Heart right ventricle (tissue), 16 donors: ENCODE results near the gene TTN. TPM values are rescaled to one million over a fixed set of nuclear protein-coding genes. Genes with fewer than 3 reads are reported as not detected.

ENCODE experiments used
- ATAC-seq, 8 donors: fragments of 200-7000 bp; cut with Tn5 transposase; one replicate each; pipeline ENCODE4 v1.9.1; 2020; ENCODE audit warnings: mild to moderate bottlenecking in 8 of 8, moderate library complexity in 8 of 8, moderate number of reproducible peaks in 1 of 8
- DNase-seq, 2 donors: peaks; one replicate each; pipeline ENCODE4 v3.0.0-alpha.2; 2020
- H3K27ac ChIP-seq, 10 donors: fragments of 200-600 bp; sonication (generic) in 2 of 10; one replicate each; pipeline versions ENCODE4 v1.5.0 to v1.8.0; 2020 to 2022; ENCODE audit warnings: mild to moderate bottlenecking in 3 of 10
- H3K27me3 ChIP-seq, 7 donors: fragments of 200-600 bp; one replicate each; pipeline ENCODE4 v1.8.0; 2021 to 2022; ENCODE audit warnings: mild to moderate bottlenecking in 2 of 7
- H3K36me3 ChIP-seq, 9 donors: fragments of 200-600 bp; sonication (generic) in 1 of 9; one replicate each; pipeline versions ENCODE4 v1.5.0 to v1.8.0; 2020 to 2022; ENCODE audit warnings: mild to moderate bottlenecking in 2 of 9
- H3K4me1 ChIP-seq, 9 donors: fragments of 200-600 bp; sonication (generic) in 1 of 9; one replicate each; pipeline versions ENCODE4 v1.5.0 to v1.8.0; 2020 to 2022; ENCODE audit warnings: mild to moderate bottlenecking in 4 of 9
- H3K4me3 ChIP-seq, 10 donors: fragments of 200-600 bp; sonication (generic) in 2 of 10; one replicate each; pipeline versions ENCODE4 v1.5.0 to v1.8.0; 2020 to 2022; ENCODE audit warnings: mild to moderate bottlenecking in 7 of 10, moderate library complexity in 2 of 10
- H3K9me3 ChIP-seq, 11 donors: fragments of 200-600 bp in 10 of 11; sonication (generic) in 2 of 11; one replicate each; pipeline versions ENCODE4 v1.5.0 to v1.8.0; 2013 to 2022; ENCODE audit warnings: mild to moderate bottlenecking in 2 of 11, control low read depth in 1 of 11, moderate library complexity in 1 of 11
- WGBS, 2 donors: extraction: QIAGEN DNeasy Blood & Tissue Kit; methylation state at CpG; one replicate each; pipeline ENCODE4 v1.1.7; 2013; ENCODE audit warnings: inconsistent platforms in 1 of 2; 5-methylcytosine and 5-hydroxymethylcytosine counted together
- intact Hi-C, 10 donors: fragments of 100-400 bp; cut with DNase I; formaldehyde crosslinking; loops; one replicate each; pipeline versions ENCODE4 v1.11.1 to v1.14.2; 2022
- polyA plus RNA-seq, 2 donors: library from polyadenylated mRNA; stranded (reverse); fragments of 200-250 nt; gene quantifications; one replicate each; pipeline ENCODE4 v1.2.3, GENCODE V29; 2013
- total RNA-seq, 10 donors: library from RNA; stranded (reverse); fragmentation: NEBNext Ultra II Directional in 3 of 10; extraction: Animal tissue kit (Norgen Biotek cat#: 25700) in 3 of 10; gene quantifications; one replicate each; pipeline versions ENCODE4 v1.2.1 to v1.2.4, GENCODE V29; 2021 to 2023
- TF ChIP-seq, protein P1 (sequence below), 9 donors: fragments of 200-600 bp; sonication (generic) in 2 of 9; IDR thresholded peaks; one replicate each; pipeline versions ENCODE4 v1.5.0 to v1.8.0; 2021 to 2022; ENCODE audit warnings: antibody characterized with exemption in 9 of 9, mild to moderate bottlenecking in 5 of 9, moderate library complexity in 1 of 9
- donor health status: Arrhythmogenic right ventricular cardiomyopathy.
- donor health status: ischemic (EF 13 %, LVEDD 7.1; RV severe dilation, severe dysfunction).
- donor health status: healthy with polysubstance abuse.
- donor health status: DM: no; HTN: yes; CAD: no.
- donor health status: DM: no; HTN: no; CAD: no.
- donor health status: ischemic (EF 25% LVEDD 6.9; RV normal size, moderate dysfunction).
- donor health status: ischemic (EF 25% LVEDD 5.7; RV mildly dilated, moderate dysfunction).
- donor health status: healthy.
- donor health status: DM: yes; HTN: yes; CAD: no.
- donor health status: Ischemic cardiomyopathy.
- donor health status: ischemic (EF 35%, LVEDD 5.7; RV mildly dilated, moderate dysfunction).
- donor health status: nonischemic (EF 11% LVEDD 7.7; RV severe dilation, severe dysfunction).
- donor health status: DM: yes; HTN: yes; CAD: no.
- donor health status: PGD.
- donor health status: ischemic (EF 29% LVEDD 5.4; RV normal size, mild dysfunction).
- donor health status: nonischemic (EF 23%, LVEDD 6.1; RV moderate dilation, normal function).

TTN gene
- total and polyA plus RNA-seq, 12 donors = 65.7 to 4,921 (median 3,636) TPM

DNA sequence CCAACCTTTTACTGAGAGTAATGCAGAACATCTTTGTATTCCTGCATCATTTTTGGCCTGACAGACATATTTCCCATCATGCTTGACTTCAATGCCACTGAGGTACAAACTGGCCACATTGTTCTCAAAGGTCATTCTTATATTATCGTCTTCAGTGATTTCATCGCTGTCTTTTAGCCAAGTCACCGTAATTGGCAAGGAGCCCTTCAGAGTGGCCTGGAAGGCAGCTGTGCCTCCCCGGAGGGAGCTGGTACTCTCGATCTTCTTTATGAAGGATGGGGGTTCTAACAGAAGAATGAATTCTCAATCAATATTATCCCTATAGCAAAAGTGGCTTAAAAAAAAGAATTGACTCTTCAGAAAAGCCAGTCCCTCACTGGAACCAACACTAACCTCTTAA is 75.9 kb downstream of the TTN start:
- Histone ChIP-seq H3K27ac (peak overlapping the region in 7 of 10 donors; percentile 12 to 54 (median 35)), H3K9me3 (no peaks in the 10 kb centered on the region), H3K4me1 (peaks cover 3 to 87% (median 24%) of the 10 kb centered on the region in 9 donors), H3K4me3 (no peak overlapping the region), H3K36me3 (peaks cover 0 to 97% (median 29%) of the 10 kb centered on the region in 9 donors), H3K27me3 (no peaks in the 10 kb centered on the region)
- TF ChIP-seq, protein P1, sequence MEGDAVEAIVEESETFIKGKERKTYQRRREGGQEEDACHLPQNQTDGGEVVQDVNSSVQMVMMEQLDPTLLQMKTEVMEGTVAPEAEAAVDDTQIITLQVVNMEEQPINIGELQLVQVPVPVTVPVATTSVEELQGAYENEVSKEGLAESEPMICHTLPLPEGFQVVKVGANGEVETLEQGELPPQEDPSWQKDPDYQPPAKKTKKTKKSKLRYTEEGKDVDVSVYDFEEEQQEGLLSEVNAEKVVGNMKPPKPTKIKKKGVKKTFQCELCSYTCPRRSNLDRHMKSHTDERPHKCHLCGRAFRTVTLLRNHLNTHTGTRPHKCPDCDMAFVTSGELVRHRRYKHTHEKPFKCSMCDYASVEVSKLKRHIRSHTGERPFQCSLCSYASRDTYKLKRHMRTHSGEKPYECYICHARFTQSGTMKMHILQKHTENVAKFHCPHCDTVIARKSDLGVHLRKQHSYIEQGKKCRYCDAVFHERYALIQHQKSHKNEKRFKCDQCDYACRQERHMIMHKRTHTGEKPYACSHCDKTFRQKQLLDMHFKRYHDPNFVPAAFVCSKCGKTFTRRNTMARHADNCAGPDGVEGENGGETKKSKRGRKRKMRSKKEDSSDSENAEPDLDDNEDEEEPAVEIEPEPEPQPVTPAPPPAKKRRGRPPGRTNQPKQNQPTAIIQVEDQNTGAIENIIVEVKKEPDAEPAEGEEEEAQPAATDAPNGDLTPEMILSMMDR (IDR thresholded peaks at IDR 0.05) = no peak
- WGBS, 2 donors = 35 to 62% methylated on average over 5 of the region's 5 CpGs
- ATAC-seq (peak in 7 of 8 donors; percentile 22 to 63 (median 40)), DNase-seq (peak in 1 of 2 donors; percentile 22)
- intact Hi-C loops = no loop called here

DNA sequence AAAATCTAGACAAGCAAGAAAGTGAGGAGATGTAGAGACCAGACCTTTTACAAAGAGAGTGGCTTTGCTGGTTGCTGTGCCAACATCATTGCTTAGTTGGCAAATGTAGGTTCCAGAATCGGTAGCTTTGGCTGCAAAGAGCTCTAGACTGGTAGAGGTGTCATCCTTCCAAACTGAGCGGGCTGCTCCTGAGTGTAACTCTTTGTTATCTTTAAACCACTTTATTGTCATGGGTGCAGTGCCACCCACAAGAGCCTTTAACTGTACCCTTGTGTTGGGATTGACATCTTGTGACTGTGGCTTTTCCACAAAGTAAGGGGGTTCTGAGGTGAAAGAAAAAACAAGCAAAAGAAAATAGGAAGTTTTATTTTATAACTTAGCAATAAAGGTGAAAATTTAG is 77.2 kb downstream of the TTN start:
- intact Hi-C loops = no loop called here
- no peak overlapping the region for H3K4me3 ChIP-seq
- peak overlapping the region in 6 of 10 donors; percentile 9 to 54 (median 32) for H3K27ac ChIP-seq
- H3K36me3 ChIP-seq = peaks cover 0 to 97% (median 24%) of the 10 kb centered on the region in 9 donors
- H3K27me3 ChIP-seq = no peaks in the 10 kb centered on the region
- DNase-seq (no peak), ATAC-seq (peak in 6 of 8 donors; percentile 5 to 59 (median 38))
- 53 to 59% methylated on average over 2 of the region's 2 CpGs for WGBS, 2 donors
- TF ChIP-seq, protein P1 (IDR thresholded peaks at IDR 0.05) = no peak
- H3K4me1 ChIP-seq = peaks cover 3 to 87% (median 24%) of the 10 kb centered on the region in 9 donors
- H3K9me3 ChIP-seq = no peaks in the 10 kb centered on the region

DNA sequence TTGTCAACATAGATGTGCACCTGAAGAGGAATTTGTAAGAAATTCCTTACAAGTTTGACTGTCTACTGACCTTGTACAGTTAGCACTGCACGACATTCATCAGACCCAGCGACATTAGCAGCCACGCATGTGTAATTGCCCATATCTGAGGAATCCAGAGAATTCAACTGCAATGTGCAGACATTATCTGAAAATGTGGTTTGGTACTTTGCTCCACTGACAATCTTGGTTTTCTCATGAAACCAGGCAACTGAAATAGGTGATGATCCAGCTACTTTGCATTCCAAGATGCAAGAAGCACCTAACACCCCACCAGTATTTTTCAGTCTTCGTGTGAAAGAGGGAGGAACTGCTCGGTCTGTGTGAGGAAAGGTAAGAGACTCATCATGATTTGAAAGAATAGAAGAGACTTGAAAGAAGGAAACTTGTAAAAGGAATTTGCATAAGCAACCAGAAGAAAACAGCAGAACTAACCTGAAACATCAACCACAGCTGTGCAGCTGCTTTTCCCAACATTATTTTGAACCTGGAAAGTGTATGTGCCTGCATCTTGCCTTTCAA is 83.4 kb downstream of the TTN start:
- peak in 2 of 8 donors; percentile 5 to 18 for ATAC-seq
- H3K27me3 ChIP-seq = no peaks in the 10 kb centered on the region
- WGBS, 2 donors = 36 to 43% methylated on average over 5 of the region's 5 CpGs
- no peak for DNase-seq
- H3K9me3 ChIP-seq = no peaks in the 10 kb centered on the region
- TF ChIP-seq, protein P1 (IDR thresholded peaks at IDR 0.05) = no peak
- peaks cover 0 to 88% (median under 1%) of the 10 kb centered on the region in 9 donors for H3K4me1 ChIP-seq
- intact Hi-C loops = no loop called here
- H3K27ac ChIP-seq = peak overlapping the region in 1 of 10 donors; percentile 3
- H3K4me3 ChIP-seq = no peak overlapping the region
- H3K36me3 ChIP-seq = peaks cover 0 to 95% (median 7%) of the 10 kb centered on the region in 9 donors

DNA sequence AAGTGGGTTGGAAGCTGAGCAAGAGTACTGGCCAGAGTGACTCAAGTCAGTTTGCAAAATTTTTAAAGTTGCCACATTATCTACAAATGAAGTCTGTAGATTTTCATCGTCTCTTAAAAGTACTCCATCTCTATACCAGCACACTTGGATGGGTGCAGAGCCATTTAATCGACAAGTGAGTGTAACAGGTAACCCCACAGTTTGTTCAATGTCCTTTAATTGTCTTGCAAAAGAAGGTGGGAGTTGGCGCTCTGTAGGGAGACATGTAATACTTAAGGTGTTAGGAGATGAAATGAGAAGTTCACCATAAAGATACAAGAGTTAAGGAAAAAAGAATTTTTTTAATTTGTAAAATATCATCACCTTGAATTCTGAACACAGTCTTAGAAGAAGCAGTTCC is 84.9 kb downstream of the TTN start:
- 76 to 85% methylated on average over 3 of the region's 3 CpGs for WGBS, 2 donors
- ATAC-seq = no peak
- Histone ChIP-seq H3K4me1 (peaks cover 0 to 84% (median 0%) of the 10 kb centered on the region in 9 donors), H3K27ac (no peak overlapping the region), H3K4me3 (no peak overlapping the region), H3K27me3 (no peaks in the 10 kb centered on the region), H3K9me3 (no peaks in the 10 kb centered on the region), H3K36me3 (peaks cover 0 to 98% (median 8%) of the 10 kb centered on the region in 9 donors)
- TF ChIP-seq, protein P1 (IDR thresholded peaks at IDR 0.05) = no peak
- no peak for DNase-seq
- intact Hi-C loops = no loop called here
